HCT116 (cell line): Measurements from ENCODE around the gene EDEM3. TPM values are rescaled to one million over a fixed set of nuclear protein-coding genes. Genes with fewer than 3 reads are reported as not detected.

Experiments used
- ATAC-seq: fragments of 200-7000 bp; cut with Tn5 transposase; 2 replicates; pipeline ENCODE4 v1.9.1; 2020; ENCODE audit warnings: mild to moderate bottlenecking, moderate library complexity
- BruUV-seq: library from RNA; stranded (reverse); fragments of 400-500 nt; replicated peaks from 2 replicates; lab custom pipeline; 2021; lab: Mats Ljungman, UMichigan
- CTCF ChIA-PET: fragments of 300-600 bp; sonication (Branson Sonifier 250); formaldehyde crosslinking; loops from one replicate; lab custom pipeline; 2021; ENCODE audit warnings: antibody characterized with exemption; lab: Charles Lee
- POLR2A ChIA-PET: fragments of 300-600, 350-600 bp; sonication (Branson Sonifier 250); formaldehyde crosslinking; loops from one replicate; lab custom pipeline; 2021; ENCODE audit warnings: antibody characterized with exemption; lab: Charles Lee
- RAD21 ChIA-PET, 2 experiments: fragments of 300-600 bp; sonication (Branson Sonifier 250); formaldehyde crosslinking; loops; one replicate each; lab custom pipeline; 2023; ENCODE audit warnings: low total read pairs in 2 of 2; ENCODE audit not compliant: uncharacterized antibody in 2 of 2, unreplicated experiment in 2 of 2, low non-redundant PET in 1 of 2; lab: Charles Lee
- DNase-seq: peaks from one replicate; pipeline ENCODE4 v3.0.0-alpha.2; 2010; ENCODE audit warnings: low read depth, low spot score
- H2AFZ ChIP-seq: fragments of 200-600 bp; shearing (Covaris generic), sonication (generic); 2 replicates; pipeline ENCODE4 v1.6.1; 2017; ENCODE audit warnings: low read depth, mixed run types, mixed read lengths, antibody characterized with exemption, low read length; ENCODE audit not compliant: poor library complexity, severe bottlenecking
- H3K27ac ChIP-seq: 2 replicates; pipeline ENCODE4 v1.5.1; 2012; ENCODE audit warnings: low read depth, low read length
- H3K27me3 ChIP-seq: fragments of 200-600 bp; sonication (generic); 2 replicates; pipeline ENCODE4 v1.6.1; 2016; ENCODE audit warnings: mixed run types, low read length, mixed read lengths; ENCODE audit not compliant: insufficient read depth
- H3K36me3 ChIP-seq, 2 experiments: fragments of 200-500 bp in 1 of 2; fragments of 200-600 bp in 1 of 2; sonication (Bioruptor generic) in 1 of 2; sonication (generic) in 1 of 2; 2 replicates each; pipeline versions ENCODE4 v1.5.1 to v1.6.1; 2014 to 2016; ENCODE audit warnings: low read length in 2 of 2, inconsistent platforms in 1 of 2, mixed read lengths in 1 of 2, mixed run types in 1 of 2; ENCODE audit not compliant: insufficient read depth in 2 of 2, control insufficient read depth in 1 of 2
- H3K4me1 ChIP-seq, 2 experiments: fragments of 200-600 bp in 1 of 2; sonication (generic) in 1 of 2; 2 replicates each; pipeline versions ENCODE4 v1.5.1 to v1.6.1; 2012 to 2017; ENCODE audit warnings: low read length in 2 of 2, inconsistent platforms in 1 of 2, mild to moderate bottlenecking in 1 of 2, mixed read lengths in 1 of 2, mixed run types in 1 of 2, moderate library complexity in 1 of 2; ENCODE audit not compliant: insufficient read depth in 2 of 2, control insufficient read depth in 1 of 2
- H3K4me2 ChIP-seq: fragments of 200-600 bp; sonication (generic); 2 replicates; pipeline ENCODE4 v1.6.1; 2017; ENCODE audit warnings: mixed run types, low read length, mixed read lengths
- H3K4me3 ChIP-seq, 2 experiments: fragments of 200-600 bp in 1 of 2; sonication (generic) in 1 of 2; replicated peaks in 1 of 2; 2 replicates each; pipeline ENCODE4 v1.5.1; 2011 to 2016; ENCODE audit warnings: low read length in 2 of 2, control low read depth in 1 of 2, low read depth in 1 of 2, mild to moderate bottlenecking in 1 of 2, mixed read lengths in 1 of 2, mixed run types in 1 of 2
- H3K79me2 ChIP-seq: fragments of 200-600 bp; sonication (generic); 2 replicates; pipeline ENCODE4 v1.6.1; 2017; ENCODE audit warnings: mild to moderate bottlenecking, mixed run types, low read length, moderate library complexity, mixed read lengths; ENCODE audit not compliant: insufficient read depth
- H3K9ac ChIP-seq: fragments of 200-600 bp; sonication (generic); 2 replicates; pipeline ENCODE4 v1.6.1; 2016; ENCODE audit warnings: low read length, mixed read lengths
- H3K9me2 ChIP-seq: fragments of 200-600 bp; sonication (generic), shearing (Covaris generic); 2 replicates; pipeline ENCODE4 v1.6.1; 2017; ENCODE audit warnings: mixed run types, mild to moderate bottlenecking, moderate library complexity; ENCODE audit not compliant: insufficient read depth
- H3K9me3 ChIP-seq, 2 experiments: fragments of 200-500 bp in 1 of 2; fragments of 200-600 bp in 1 of 2; sonication (Bioruptor generic) in 1 of 2; sonication (generic) in 1 of 2; 2 replicates each; pipeline ENCODE4 v1.6.1; 2014 to 2017; ENCODE audit warnings: low read length in 2 of 2, mixed read lengths in 2 of 2, inconsistent platforms in 1 of 2, low read depth in 1 of 2, mild to moderate bottlenecking in 1 of 2, mixed run types in 1 of 2, moderate library complexity in 1 of 2; ENCODE audit not compliant: control insufficient read depth in 1 of 2, insufficient read depth in 1 of 2
- H4K20me1 ChIP-seq: fragments of 200-600 bp; sonication (generic), shearing (Covaris generic); 2 replicates; pipeline ENCODE4 v1.6.1; 2017; ENCODE audit warnings: mixed run types, mild to moderate bottlenecking, moderate library complexity; ENCODE audit not compliant: insufficient read depth
- CEBPB ChIP-seq: IDR thresholded peaks from 2 replicates; pipeline ENCODE4 v1.6.1; 2012; ENCODE audit warnings: low read depth
- EGR1 ChIP-seq: IDR thresholded peaks from 2 replicates; pipeline ENCODE4 v1.6.1; 2012; ENCODE audit warnings: low read depth
- ELF1 ChIP-seq: IDR thresholded peaks from 2 replicates; pipeline ENCODE4 v1.6.1; 2012; ENCODE audit warnings: low read depth, borderline replicate concordance
- EZH2 ChIP-seq: fragments of 200-600 bp; sonication (generic); IDR thresholded peaks from 2 replicates; pipeline ENCODE4 v1.6.1; 2017; ENCODE audit warnings: antibody characterized with exemption, mixed run types
- JUND ChIP-seq: IDR thresholded peaks from 2 replicates; pipeline ENCODE4 v1.6.1; 2012
- POLR2A ChIP-seq: IDR thresholded peaks from 2 replicates; pipeline ENCODE4 v1.7.0; 2011; ENCODE audit warnings: borderline replicate concordance; ENCODE audit not compliant: insufficient read depth, insufficient read length; ENCODE audit errors: extremely low read depth
- POLR2AphosphoS5 ChIP-seq: IDR thresholded peaks from 2 replicates; pipeline ENCODE4 v1.6.1; 2011; ENCODE audit warnings: mild to moderate bottlenecking, low read depth, low read length, moderate library complexity
- RAD21 ChIP-seq: IDR thresholded peaks from 2 replicates; pipeline ENCODE4 v1.6.1; 2012; ENCODE audit warnings: low read depth, mild to moderate bottlenecking
- SP1 ChIP-seq: IDR thresholded peaks from 2 replicates; pipeline ENCODE4 v1.6.1; 2012; ENCODE audit warnings: low read depth
- SRF ChIP-seq: IDR thresholded peaks from 2 replicates; pipeline ENCODE4 v1.6.1; 2012; ENCODE audit warnings: low read depth
- YY1 ChIP-seq: IDR thresholded peaks from 2 replicates; pipeline ENCODE4 v1.6.1; 2011; ENCODE audit warnings: low read length, low read depth, moderate library complexity, mild to moderate bottlenecking; ENCODE audit not compliant: insufficient replicate concordance; ENCODE audit errors: extremely low read depth
- ZFX ChIP-seq: fragments of 450-650 bp; IDR thresholded peaks from 2 replicates; pipeline ENCODE4 v1.6.1; 2017
- intact Hi-C: fragments of 100-400 bp; cut with micrococcal nuclease; formaldehyde crosslinking; loops from 2 replicates; pipeline ENCODE4 v1.10.0; 2022
- total RNA-seq: library from RNA; stranded (reverse); gene quantifications from one replicate; pipeline ENCODE4 v1.2.1, GENCODE V29; 2021; ENCODE audit not compliant: unreplicated experiment
- TF ChIP-seq, protein P1 (sequence below): IDR thresholded peaks from 2 replicates; pipeline ENCODE4 v1.6.1; 2012
- TF ChIP-seq, protein P2 (sequence below): IDR thresholded peaks from 2 replicates; pipeline ENCODE4 v1.6.1; 2012; ENCODE audit warnings: low read depth
- TF ChIP-seq, protein P3 (sequence below), 3 experiments: fragments of 200-600 bp in 1 of 3; sonication (generic) in 1 of 3; IDR thresholded peaks in 2 of 3; conservative IDR thresholded peaks in 1 of 3; 2 replicates each; pipeline ENCODE4 v1.5.1; 2012 to 2017; ENCODE audit warnings: low read depth in 2 of 3, low read length in 2 of 3, antibody characterized with exemption in 1 of 3, borderline replicate concordance in 1 of 3, control low read depth in 1 of 3, mild to moderate bottlenecking in 1 of 3, mixed read lengths in 1 of 3, mixed run types in 1 of 3, moderate library complexity in 1 of 3; ENCODE audit not compliant: insufficient read depth in 1 of 3

EDEM3 gene
- total RNA-seq, 1 experiment from 2014 or later, result 14.9 TPM

DNA sequence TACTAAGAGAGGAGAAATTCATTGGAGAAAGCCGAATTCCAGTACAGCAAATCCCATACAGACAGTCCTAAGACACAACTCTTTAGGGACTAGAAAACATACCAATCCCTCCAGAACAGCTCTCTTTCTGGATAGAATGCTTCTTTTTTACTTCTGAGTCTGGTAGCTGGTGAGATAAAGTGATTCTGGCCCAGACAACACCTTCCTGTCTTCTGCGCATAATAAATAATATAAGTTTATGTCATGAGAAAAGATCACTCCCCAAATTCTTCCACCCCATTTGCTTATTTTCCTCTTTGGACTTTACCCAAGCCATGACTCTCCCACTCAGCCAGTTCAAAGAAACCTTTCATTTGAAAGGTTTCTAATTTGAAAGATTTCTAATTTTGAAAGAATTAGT is 98.4 kb downstream of the EDEM3 start:
- no TSS peak for BruUV-seq
- intact Hi-C loops, result no loop called here
- POLR2A ChIA-PET, result no interaction called here
- no peaks in the 10 kb centered on the region for H3K9me2 ChIP-seq
- RAD21 ChIA-PET, result no interaction called here
- no peak for DNase-seq
- no peaks in the 10 kb centered on the region; a peak in 1 of 4 replicates for H3K9me3 ChIP-seq
- no peaks in the 10 kb centered on the region for H3K79me2 ChIP-seq
- H3K4me2 ChIP-seq, result no peak overlapping the region
- H4K20me1 ChIP-seq, result no peaks in the 10 kb centered on the region
- no peaks in the 10 kb centered on the region for H3K27me3 ChIP-seq
- H3K4me3 ChIP-seq, result no peak overlapping the region
- no peaks in the 10 kb centered on the region for H3K36me3 ChIP-seq
- no peak overlapping the region for H3K27ac ChIP-seq
- H3K4me1 ChIP-seq, result no peaks in the 10 kb centered on the region
- CTCF ChIA-PET, result interaction anchor here (2.5 kb wide), 1 partner anchor 8 kb away, joined by 12 read pairs; no protein-coding TSS in a partner anchor
- TF ChIP-seq CEBPB (no peak), EGR1 (no peak), EZH2 (no peak), ZFX (no peak), POLR2A (no peak), SRF (no peak), POLR2AphosphoS5 (no peak), JUND (no peak), ELF1 (no peak), SP1 (no peak), YY1 (no peak), RAD21 (no peak)
- TF ChIP-seq, protein P1, sequence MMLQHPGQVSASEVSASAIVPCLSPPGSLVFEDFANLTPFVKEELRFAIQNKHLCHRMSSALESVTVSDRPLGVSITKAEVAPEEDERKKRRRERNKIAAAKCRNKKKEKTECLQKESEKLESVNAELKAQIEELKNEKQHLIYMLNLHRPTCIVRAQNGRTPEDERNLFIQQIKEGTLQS, result no peak
- TF ChIP-seq, protein P2, sequence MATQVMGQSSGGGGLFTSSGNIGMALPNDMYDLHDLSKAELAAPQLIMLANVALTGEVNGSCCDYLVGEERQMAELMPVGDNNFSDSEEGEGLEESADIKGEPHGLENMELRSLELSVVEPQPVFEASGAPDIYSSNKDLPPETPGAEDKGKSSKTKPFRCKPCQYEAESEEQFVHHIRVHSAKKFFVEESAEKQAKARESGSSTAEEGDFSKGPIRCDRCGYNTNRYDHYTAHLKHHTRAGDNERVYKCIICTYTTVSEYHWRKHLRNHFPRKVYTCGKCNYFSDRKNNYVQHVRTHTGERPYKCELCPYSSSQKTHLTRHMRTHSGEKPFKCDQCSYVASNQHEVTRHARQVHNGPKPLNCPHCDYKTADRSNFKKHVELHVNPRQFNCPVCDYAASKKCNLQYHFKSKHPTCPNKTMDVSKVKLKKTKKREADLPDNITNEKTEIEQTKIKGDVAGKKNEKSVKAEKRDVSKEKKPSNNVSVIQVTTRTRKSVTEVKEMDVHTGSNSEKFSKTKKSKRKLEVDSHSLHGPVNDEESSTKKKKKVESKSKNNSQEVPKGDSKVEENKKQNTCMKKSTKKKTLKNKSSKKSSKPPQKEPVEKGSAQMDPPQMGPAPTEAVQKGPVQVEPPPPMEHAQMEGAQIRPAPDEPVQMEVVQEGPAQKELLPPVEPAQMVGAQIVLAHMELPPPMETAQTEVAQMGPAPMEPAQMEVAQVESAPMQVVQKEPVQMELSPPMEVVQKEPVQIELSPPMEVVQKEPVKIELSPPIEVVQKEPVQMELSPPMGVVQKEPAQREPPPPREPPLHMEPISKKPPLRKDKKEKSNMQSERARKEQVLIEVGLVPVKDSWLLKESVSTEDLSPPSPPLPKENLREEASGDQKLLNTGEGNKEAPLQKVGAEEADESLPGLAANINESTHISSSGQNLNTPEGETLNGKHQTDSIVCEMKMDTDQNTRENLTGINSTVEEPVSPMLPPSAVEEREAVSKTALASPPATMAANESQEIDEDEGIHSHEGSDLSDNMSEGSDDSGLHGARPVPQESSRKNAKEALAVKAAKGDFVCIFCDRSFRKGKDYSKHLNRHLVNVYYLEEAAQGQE, result no peak
- TF ChIP-seq, protein P3, sequence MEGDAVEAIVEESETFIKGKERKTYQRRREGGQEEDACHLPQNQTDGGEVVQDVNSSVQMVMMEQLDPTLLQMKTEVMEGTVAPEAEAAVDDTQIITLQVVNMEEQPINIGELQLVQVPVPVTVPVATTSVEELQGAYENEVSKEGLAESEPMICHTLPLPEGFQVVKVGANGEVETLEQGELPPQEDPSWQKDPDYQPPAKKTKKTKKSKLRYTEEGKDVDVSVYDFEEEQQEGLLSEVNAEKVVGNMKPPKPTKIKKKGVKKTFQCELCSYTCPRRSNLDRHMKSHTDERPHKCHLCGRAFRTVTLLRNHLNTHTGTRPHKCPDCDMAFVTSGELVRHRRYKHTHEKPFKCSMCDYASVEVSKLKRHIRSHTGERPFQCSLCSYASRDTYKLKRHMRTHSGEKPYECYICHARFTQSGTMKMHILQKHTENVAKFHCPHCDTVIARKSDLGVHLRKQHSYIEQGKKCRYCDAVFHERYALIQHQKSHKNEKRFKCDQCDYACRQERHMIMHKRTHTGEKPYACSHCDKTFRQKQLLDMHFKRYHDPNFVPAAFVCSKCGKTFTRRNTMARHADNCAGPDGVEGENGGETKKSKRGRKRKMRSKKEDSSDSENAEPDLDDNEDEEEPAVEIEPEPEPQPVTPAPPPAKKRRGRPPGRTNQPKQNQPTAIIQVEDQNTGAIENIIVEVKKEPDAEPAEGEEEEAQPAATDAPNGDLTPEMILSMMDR (IDR thresholded peaks at IDR 0.05 in 2 of 3, conservative IDR thresholded peaks at IDR 0.05 in 1 of 3; ENCODE audit: borderline replicate concordance in 1 of 3, insufficient read depth in 1 of 3, low read depth in 2 of 3, low read length in 2 of 3), result no peak
- no peak overlapping the region for H2AFZ ChIP-seq
- no peak overlapping the region for H3K9ac ChIP-seq
- ATAC-seq, result no peak
